Activated CD4-positive, alpha-beta T cell treated with anti-CD3 and anti-CD28 coated beads, Interleukin-2, amount 10 ng/mL, durations not matched to agents 7 days and 5 days (primary cell): Measurements from ENCODE around the gene CD6. TPM values are rescaled to one million over a fixed set of nuclear protein-coding genes. Genes with fewer than 3 reads are reported as not detected.

Experiments used
- CTCF ChIA-PET: fragments of 350-600 bp; sonication (Branson Sonifier 250); formaldehyde crosslinking; loops from one replicate; lab custom pipeline; 2021; ENCODE audit warnings: antibody characterized with exemption; lab: Charles Lee
- POLR2A ChIA-PET: fragments of 350-600 bp; sonication (Branson Sonifier 250); formaldehyde crosslinking; loops from one replicate; lab custom pipeline; 2021; ENCODE audit warnings: antibody characterized with exemption; lab: Charles Lee
- DNase-seq: peaks from one replicate; pipeline ENCODE4 v3.0.0-alpha.2; 2020
- H3K27ac Mint-ChIP-seq: one replicate; pipeline ENCODE4 v1.8.0; 2021; ENCODE audit warnings: mild to moderate bottlenecking, moderate library complexity, mixed read lengths
- H3K27me3 Mint-ChIP-seq: one replicate; pipeline ENCODE4 v1.8.0; 2021; ENCODE audit warnings: mixed read lengths
- H3K36me3 Mint-ChIP-seq: one replicate; pipeline ENCODE4 v1.8.0; 2021; ENCODE audit warnings: low read depth, mixed read lengths
- H3K4me1 Mint-ChIP-seq: one replicate; pipeline ENCODE4 v1.8.0; 2021; ENCODE audit warnings: mixed read lengths
- H3K4me3 Mint-ChIP-seq: one replicate; pipeline ENCODE4 v1.8.0; 2021; ENCODE audit warnings: mild to moderate bottlenecking, moderate library complexity, mixed read lengths
- H3K9me3 Mint-ChIP-seq: one replicate; pipeline ENCODE4 v1.8.0; 2021; ENCODE audit warnings: mixed read lengths
- total RNA-seq, 2 experiments: library from RNA; stranded (reverse); gene quantifications; one replicate each; pipeline ENCODE4 v1.2.3, GENCODE V29; 2021

Gene CD6
- total RNA-seq, 2 experiments from 2014 or later: 368 to 402 TPM

GRCh38 chr11:61008971-61009370 lies 37.5 kb downstream of the CD6 start:
- Mint-ChIP-seq H3K4me3 (no peak overlapping the region), H3K4me1 (peaks cover 81% of the 10 kb centered on the region), H3K27me3 (no peaks in the 10 kb centered on the region), H3K27ac (peak overlapping the region; percentile 60), H3K36me3 (peaks cover 81% of the 10 kb centered on the region), H3K9me3 (no peaks in the 10 kb centered on the region)
- CTCF ChIA-PET: interaction anchor here (1.1 kb wide), 1 partner anchor 14 kb away, joined by 4 read pairs; no protein-coding TSS in a partner anchor
- POLR2A ChIA-PET: no interaction called here
- no peak for DNase-seq

- H3K36me3 Mint-ChIP-seq: peaks cover 78% of the 10 kb centered on the region
- no peaks in the 10 kb centered on the region for H3K9me3 Mint-ChIP-seq
- H3K27ac Mint-ChIP-seq: peak overlapping the region; percentile 60
- POLR2A ChIA-PET: no interaction called here
- CTCF ChIA-PET: interaction anchor here (1.0 to 2.1 kb wide), 5 partner anchors 11 to 35 kb away, joined by 3 to 8 read pairs (median 4); no protein-coding TSS in a partner anchor
- no peaks in the 10 kb centered on the region for H3K27me3 Mint-ChIP-seq
- H3K4me3 Mint-ChIP-seq: no peak overlapping the region
- DNase-seq: no peak
- peaks cover 74% of the 10 kb centered on the region for H3K4me1 Mint-ChIP-seq
Measured at GRCh38 chr11:61009392-61010275, 38.2 kb downstream of the CD6 start.

GRCh38 chr11:61010466-61011228 lies 39.2 kb downstream of the CD6 start:
- Mint-ChIP-seq H3K27ac (peak overlapping the region; percentile 77), H3K4me1 (peaks cover 66% of the 10 kb centered on the region), H3K9me3 (no peaks in the 10 kb centered on the region), H3K27me3 (no peaks in the 10 kb centered on the region), H3K4me3 (no peak overlapping the region), H3K36me3 (peaks cover 78% of the 10 kb centered on the region)
- DNase-seq: no peak
- ChIA-PET CTCF (interaction anchor here (0.8 to 2.1 kb wide), 8 partner anchors 10 to 55 kb away, joined by 3 to 8 read pairs (median 3); no protein-coding TSS in a partner anchor), POLR2A (no interaction called here)

- H3K27ac Mint-ChIP-seq: peak overlapping the region; percentile 77
- POLR2A ChIA-PET: no interaction called here
- H3K27me3 Mint-ChIP-seq: no peaks in the 10 kb centered on the region
- no peak for DNase-seq
- CTCF ChIA-PET: interaction anchor here (0.6 to 2.1 kb wide), 8 partner anchors 9 to 55 kb away, joined by 3 to 8 read pairs (median 4); no protein-coding TSS in a partner anchor
- H3K9me3 Mint-ChIP-seq: no peaks in the 10 kb centered on the region
- peaks cover 64% of the 10 kb centered on the region for H3K4me1 Mint-ChIP-seq
- peaks cover 79% of the 10 kb centered on the region for H3K36me3 Mint-ChIP-seq
- H3K4me3 Mint-ChIP-seq: no peak overlapping the region
Measured at GRCh38 chr11:61011229-61011870, 39.9 kb downstream of the CD6 start.

GRCh38 chr11:61011950-61012736 lies 40.7 kb downstream of the CD6 start:
- H3K4me1 Mint-ChIP-seq: peaks cover 56% of the 10 kb centered on the region
- CTCF ChIA-PET: interaction anchor here (0.6 to 2.0 kb wide), 4 partner anchors 11 to 38 kb away, joined by 3 to 8 read pairs (median 4); no protein-coding TSS in a partner anchor
- peaks cover 80% of the 10 kb centered on the region for H3K36me3 Mint-ChIP-seq
- H3K4me3 Mint-ChIP-seq: no peak overlapping the region
- no peaks in the 10 kb centered on the region for H3K27me3 Mint-ChIP-seq
- H3K9me3 Mint-ChIP-seq: no peaks in the 10 kb centered on the region
- H3K27ac Mint-ChIP-seq: peak overlapping the region; percentile 68
- POLR2A ChIA-PET: no interaction called here
- no peak for DNase-seq

- H3K27ac Mint-ChIP-seq: peak overlapping the region; percentile 68
- ChIA-PET CTCF (interaction anchor here (0.6 to 1.8 kb wide), 2 partner anchors 10 to 284 kb away, joined by 3 to 8 read pairs; no protein-coding TSS in a partner anchor), POLR2A (no interaction called here)
- H3K4me3 Mint-ChIP-seq: no peak overlapping the region
- no peaks in the 10 kb centered on the region for H3K27me3 Mint-ChIP-seq
- peaks cover 83% of the 10 kb centered on the region for H3K36me3 Mint-ChIP-seq
- DNase-seq: no peak
- H3K4me1 Mint-ChIP-seq: peaks cover 55% of the 10 kb centered on the region
- no peaks in the 10 kb centered on the region for H3K9me3 Mint-ChIP-seq
Measured at GRCh38 chr11:61012737-61013215, 41.3 kb downstream of the CD6 start.

GRCh38 chr11:61018059-61018458 lies 46.6 kb downstream of the CD6 start:
- Mint-ChIP-seq H3K4me3 (no peak overlapping the region), H3K36me3 (peaks cover 86% of the 10 kb centered on the region), H3K27ac (peak overlapping the region; percentile 68), H3K4me1 (peaks cover 52% of the 10 kb centered on the region), H3K27me3 (no peaks in the 10 kb centered on the region), H3K9me3 (no peaks in the 10 kb centered on the region)
- CTCF ChIA-PET: interaction anchor here (0.7 to 2.4 kb wide), 6 partner anchors 20 to 111 kb away, joined by 3 to 6 read pairs (median 4); no protein-coding TSS in a partner anchor
- POLR2A ChIA-PET: interaction anchor here (0.6 to 1.2 kb wide), 2 partner anchors 10 to 142 kb away, joined by 3 read pairs; no protein-coding TSS in a partner anchor
- DNase-seq: no peak

GRCh38 chr11:61019037-61019831 lies 47.8 kb downstream of the CD6 start:
- Mint-ChIP-seq H3K4me1 (peaks cover 61% of the 10 kb centered on the region), H3K9me3 (no peaks in the 10 kb centered on the region), H3K4me3 (no peak overlapping the region), H3K36me3 (peaks cover 74% of the 10 kb centered on the region), H3K27me3 (no peaks in the 10 kb centered on the region), H3K27ac (peak overlapping the region; percentile 77)
- no peak for DNase-seq
- POLR2A ChIA-PET: no interaction called here
- CTCF ChIA-PET: interaction anchor here (0.6 to 2.4 kb wide), 5 partner anchors 9 to 83 kb away, joined by 3 to 8 read pairs (median 5); partner anchors contain the start of gene CD5

- ChIA-PET CTCF (interaction anchor here (0.6 to 2.4 kb wide), 4 partner anchors 9 to 83 kb away, joined by 3 to 9 read pairs (median 6); partner anchors contain the start of gene CD5), POLR2A (no interaction called here)
- Mint-ChIP-seq H3K4me3 (no peak overlapping the region), H3K9me3 (no peaks in the 10 kb centered on the region), H3K27me3 (no peaks in the 10 kb centered on the region), H3K36me3 (peaks cover 73% of the 10 kb centered on the region), H3K27ac (peak overlapping the region; percentile 77), H3K4me1 (peaks cover 67% of the 10 kb centered on the region)
- no peak for DNase-seq
Measured at GRCh38 chr11:61019832-61020405, 48.4 kb downstream of the CD6 start.

- Mint-ChIP-seq H3K27ac (peak overlapping the region; percentile 93), H3K9me3 (no peaks in the 10 kb centered on the region), H3K4me3 (peak overlapping the region; percentile 40), H3K4me1 (peaks cover 72% of the 10 kb centered on the region), H3K36me3 (peaks cover 72% of the 10 kb centered on the region), H3K27me3 (no peaks in the 10 kb centered on the region)
- DNase-seq: no peak
- CTCF ChIA-PET: interaction anchor here (1.0 to 2.4 kb wide), 4 partner anchors 10 to 28 kb away, joined by 3 to 9 read pairs (median 6); no protein-coding TSS in a partner anchor
- POLR2A ChIA-PET: no interaction called here
Measured at GRCh38 chr11:61020551-61021235, 49.2 kb downstream of the CD6 start.
